Activated naive CD8-positive, alpha-beta T cell (primary cell): Measurements from ENCODE around the gene F13A1.

Experiments
- H3K27ac Mint-ChIP-seq: one replicate; pipeline ENCODE4 v1.8.0; 2021; ENCODE audit warnings: mixed read lengths
- H3K27me3 Mint-ChIP-seq: one replicate; pipeline ENCODE4 v1.8.0; 2021; ENCODE audit warnings: mixed read lengths
- H3K36me3 Mint-ChIP-seq: one replicate; pipeline ENCODE4 v1.8.0; 2021; ENCODE audit warnings: mixed read lengths
- H3K4me1 Mint-ChIP-seq: one replicate; pipeline ENCODE4 v1.8.0; 2021; ENCODE audit warnings: low read depth, mixed read lengths
- H3K4me3 Mint-ChIP-seq: one replicate; pipeline ENCODE4 v1.8.0; 2021; ENCODE audit warnings: mild to moderate bottlenecking, mixed read lengths
- H3K9me3 Mint-ChIP-seq: one replicate; pipeline ENCODE4 v1.8.0; 2021; ENCODE audit warnings: low read depth, mixed read lengths

The F13A1 gene

GRCh38 chr6:6319952-6320811 lies at the start of gene F13A1:
Gene F13A1 (minus strand): TSS chr6:6320662. CDS start chr6:6318664, 1,998 bp downstream.
- no peak within 1 kb of the TSS for H3K4me3 Mint-ChIP-seq
- peaks cover 6% of the 10 kb centered on the region for H3K4me1 Mint-ChIP-seq
- H3K9me3 Mint-ChIP-seq: no peaks in the 10 kb centered on the region
- H3K36me3 Mint-ChIP-seq: no peaks in the 10 kb centered on the region
- H3K27ac Mint-ChIP-seq: no peak within 1 kb of the TSS
- peaks cover 32% of the 10 kb centered on the region for H3K27me3 Mint-ChIP-seq

DNA sequence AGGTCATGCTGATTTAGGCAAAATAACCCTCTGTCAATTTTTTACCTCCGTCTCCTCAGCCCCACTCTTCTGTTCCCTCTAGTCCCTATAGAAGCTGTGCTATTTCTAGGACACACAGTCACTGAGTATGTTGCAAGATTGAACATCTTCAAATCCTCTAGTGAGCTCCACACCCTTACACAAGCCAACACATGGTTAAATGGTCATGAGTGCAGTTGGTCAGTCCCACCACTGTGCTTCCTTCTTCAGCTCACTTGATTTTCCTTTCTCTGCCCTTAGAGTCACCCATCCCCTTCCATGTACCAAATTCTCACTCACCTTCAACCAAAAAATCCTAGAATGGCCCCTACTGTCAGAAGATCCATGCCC lies 48.2 kb upstream of the F13A1 start:
- Mint-ChIP-seq H3K36me3 (no peaks in the 10 kb centered on the region), H3K27ac (no peak overlapping the region), H3K27me3 (no peaks in the 10 kb centered on the region), H3K4me3 (no peak overlapping the region), H3K9me3 (no peaks in the 10 kb centered on the region), H3K4me1 (no peaks in the 10 kb centered on the region)

DNA sequence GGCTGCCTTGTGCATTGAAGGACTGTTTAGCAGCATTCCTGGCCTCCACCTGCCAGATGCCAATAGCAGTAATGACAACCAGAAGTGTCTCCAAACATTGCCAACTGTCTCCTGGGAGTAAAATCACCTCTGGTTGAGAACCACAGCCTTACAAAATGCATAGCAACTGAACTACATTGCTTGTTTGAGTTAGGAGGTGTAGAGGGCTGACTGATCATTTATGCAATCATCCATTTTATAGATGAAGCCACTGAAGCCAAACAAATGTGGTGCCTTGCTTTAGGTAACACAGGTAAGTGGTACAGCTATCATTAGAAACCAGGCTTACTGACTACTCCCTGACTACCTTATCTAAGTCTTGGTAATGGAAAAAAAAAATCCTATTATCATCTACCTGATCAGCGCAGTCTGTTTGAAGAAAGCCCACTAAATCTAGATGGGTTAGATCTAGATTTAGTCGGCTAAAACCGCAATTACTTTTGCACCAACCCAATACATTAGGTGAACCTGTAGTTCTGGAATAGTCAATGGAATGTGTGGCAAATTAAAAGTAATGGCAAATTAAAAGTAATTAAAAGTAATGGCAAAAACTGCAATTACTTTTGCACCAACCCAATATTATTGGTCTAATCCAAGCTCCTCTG lies 47.7 kb upstream of the F13A1 start:
- Mint-ChIP-seq H3K4me3 (no peak overlapping the region), H3K4me1 (no peaks in the 10 kb centered on the region), H3K36me3 (no peaks in the 10 kb centered on the region), H3K27ac (no peak overlapping the region), H3K9me3 (no peaks in the 10 kb centered on the region), H3K27me3 (no peaks in the 10 kb centered on the region)

GRCh38 chr6:6366803-6367202 lies 46.3 kb upstream of the F13A1 start:
- Mint-ChIP-seq H3K27me3 (no peaks in the 10 kb centered on the region), H3K27ac (no peak overlapping the region), H3K4me3 (no peak overlapping the region), H3K36me3 (no peaks in the 10 kb centered on the region), H3K9me3 (no peaks in the 10 kb centered on the region), H3K4me1 (no peaks in the 10 kb centered on the region)

DNA sequence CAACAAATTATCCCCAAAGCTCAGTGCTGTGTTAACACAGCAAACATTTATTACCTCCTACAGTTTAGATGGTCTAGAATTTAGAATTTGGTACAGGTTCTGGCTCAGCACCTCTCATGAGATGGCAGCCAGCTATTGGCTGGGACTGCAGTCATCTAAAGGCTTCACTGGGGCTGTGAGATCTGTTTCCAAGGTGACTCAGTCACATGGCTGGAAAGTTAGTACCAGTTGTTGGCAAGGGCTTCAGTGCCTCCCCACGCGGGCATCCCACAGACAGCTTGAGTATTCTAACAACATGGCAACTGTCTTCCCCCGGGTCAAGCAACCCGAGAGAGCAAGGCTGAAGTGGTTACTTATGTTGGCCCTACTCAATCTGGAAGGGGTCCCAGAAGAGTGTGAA lies 44.8 kb upstream of the F13A1 start:
- Mint-ChIP-seq H3K4me1 (no peaks in the 10 kb centered on the region), H3K36me3 (no peaks in the 10 kb centered on the region), H3K27me3 (no peaks in the 10 kb centered on the region), H3K9me3 (no peaks in the 10 kb centered on the region), H3K4me3 (no peak overlapping the region), H3K27ac (no peak overlapping the region)

GRCh38 chr6:6362056-6362840 lies 41.8 kb upstream of the F13A1 start:
- no peak overlapping the region for H3K4me3 Mint-ChIP-seq
- H3K4me1 Mint-ChIP-seq: no peaks in the 10 kb centered on the region
- H3K27ac Mint-ChIP-seq: no peak overlapping the region
- H3K36me3 Mint-ChIP-seq: no peaks in the 10 kb centered on the region
- peaks cover 5% of the 10 kb centered on the region for H3K27me3 Mint-ChIP-seq
- H3K9me3 Mint-ChIP-seq: no peaks in the 10 kb centered on the region

- Mint-ChIP-seq H3K4me1 (no peaks in the 10 kb centered on the region), H3K9me3 (no peaks in the 10 kb centered on the region), H3K4me3 (no peak overlapping the region), H3K27ac (no peak overlapping the region), H3K27me3 (peaks cover 10% of the 10 kb centered on the region), H3K36me3 (peaks cover 2% of the 10 kb centered on the region)
Measured at GRCh38 chr6:6357530-6357929, 37.1 kb upstream of the F13A1 start.

GRCh38 chr6:6357032-6357431 lies 36.6 kb upstream of the F13A1 start:
- Mint-ChIP-seq H3K27me3 (peaks cover 10% of the 10 kb centered on the region), H3K36me3 (peaks cover 2% of the 10 kb centered on the region), H3K27ac (no peak overlapping the region), H3K4me3 (no peak overlapping the region), H3K4me1 (no peaks in the 10 kb centered on the region), H3K9me3 (no peaks in the 10 kb centered on the region)

- Mint-ChIP-seq H3K4me1 (no peaks in the 10 kb centered on the region), H3K9me3 (no peaks in the 10 kb centered on the region), H3K36me3 (peaks cover 2% of the 10 kb centered on the region), H3K4me3 (no peak overlapping the region), H3K27ac (no peak overlapping the region), H3K27me3 (peaks cover 10% of the 10 kb centered on the region)
Measured at GRCh38 chr6:6352772-6353171, 32.3 kb upstream of the F13A1 start.

- H3K4me1 Mint-ChIP-seq: no peaks in the 10 kb centered on the region
- peaks cover 2% of the 10 kb centered on the region for H3K36me3 Mint-ChIP-seq
- H3K27me3 Mint-ChIP-seq: peaks cover 12% of the 10 kb centered on the region
- H3K4me3 Mint-ChIP-seq: no peak overlapping the region
- no peak overlapping the region for H3K27ac Mint-ChIP-seq
- no peaks in the 10 kb centered on the region for H3K9me3 Mint-ChIP-seq
Measured at GRCh38 chr6:6351511-6352025, 31.1 kb upstream of the F13A1 start.

DNA sequence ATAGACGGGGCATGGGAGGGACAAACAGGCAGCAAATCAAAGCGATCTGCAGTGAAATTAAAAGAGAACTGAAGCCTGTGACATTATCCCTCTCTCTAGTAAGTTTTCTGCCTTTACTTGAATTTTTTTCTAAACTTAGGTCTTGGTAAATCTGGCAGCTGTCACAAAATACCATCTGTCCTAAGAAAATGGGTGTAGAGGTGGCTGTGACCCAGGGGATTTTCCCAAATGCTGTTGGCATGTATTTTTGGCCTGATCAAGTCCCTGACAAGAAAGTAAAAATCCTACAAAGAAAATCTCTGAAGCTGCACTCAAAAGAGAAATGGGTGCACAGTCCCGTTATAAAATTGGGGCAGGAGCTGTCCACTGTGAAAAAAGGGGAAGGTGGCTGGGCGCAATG lies 30.2 kb upstream of the F13A1 start:
- Mint-ChIP-seq H3K27ac (no peak overlapping the region), H3K4me3 (no peak overlapping the region), H3K4me1 (no peaks in the 10 kb centered on the region), H3K27me3 (peaks cover 13% of the 10 kb centered on the region), H3K36me3 (peaks cover 2% of the 10 kb centered on the region), H3K9me3 (no peaks in the 10 kb centered on the region)

- no peaks in the 10 kb centered on the region for H3K36me3 Mint-ChIP-seq
- H3K27me3 Mint-ChIP-seq: peaks cover 11% of the 10 kb centered on the region
- no peaks in the 10 kb centered on the region for H3K4me1 Mint-ChIP-seq
- no peaks in the 10 kb centered on the region for H3K9me3 Mint-ChIP-seq
- H3K27ac Mint-ChIP-seq: no peak overlapping the region
- no peak overlapping the region for H3K4me3 Mint-ChIP-seq
Measured at GRCh38 chr6:6348256-6348655, 27.8 kb upstream of the F13A1 start.

DNA sequence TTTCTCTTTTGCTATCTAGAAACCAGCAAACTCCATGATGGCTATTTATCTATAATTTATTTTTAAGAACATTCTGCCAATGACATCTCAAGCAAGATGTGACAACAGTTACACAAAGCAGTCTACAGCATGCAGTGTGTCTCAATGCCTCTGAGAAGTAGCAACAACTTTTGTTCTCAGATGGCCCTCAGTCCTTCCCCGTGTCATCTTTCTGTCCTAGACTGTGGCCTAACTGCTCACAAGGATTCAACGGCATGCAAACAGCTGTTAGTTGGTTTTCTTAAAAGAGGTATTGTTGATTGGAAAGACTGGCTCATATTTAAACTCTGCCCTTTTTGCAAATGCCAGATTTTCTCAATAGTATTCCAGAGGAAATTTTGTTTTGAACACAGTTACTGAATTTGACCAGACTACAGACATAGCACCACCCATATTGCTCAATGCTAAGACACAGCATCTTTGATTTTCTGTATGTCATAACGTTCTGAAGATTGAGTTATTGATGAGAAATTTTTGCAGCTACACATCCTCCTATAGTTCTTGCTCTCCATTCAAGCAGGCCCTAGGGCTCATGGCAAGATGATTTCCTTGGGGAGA lies 26.1 kb upstream of the F13A1 start:
- H3K4me1 Mint-ChIP-seq: no peaks in the 10 kb centered on the region
- no peak overlapping the region for H3K27ac Mint-ChIP-seq
- H3K27me3 Mint-ChIP-seq: peaks cover 10% of the 10 kb centered on the region
- no peaks in the 10 kb centered on the region for H3K36me3 Mint-ChIP-seq
- no peaks in the 10 kb centered on the region for H3K9me3 Mint-ChIP-seq
- no peak overlapping the region for H3K4me3 Mint-ChIP-seq

DNA sequence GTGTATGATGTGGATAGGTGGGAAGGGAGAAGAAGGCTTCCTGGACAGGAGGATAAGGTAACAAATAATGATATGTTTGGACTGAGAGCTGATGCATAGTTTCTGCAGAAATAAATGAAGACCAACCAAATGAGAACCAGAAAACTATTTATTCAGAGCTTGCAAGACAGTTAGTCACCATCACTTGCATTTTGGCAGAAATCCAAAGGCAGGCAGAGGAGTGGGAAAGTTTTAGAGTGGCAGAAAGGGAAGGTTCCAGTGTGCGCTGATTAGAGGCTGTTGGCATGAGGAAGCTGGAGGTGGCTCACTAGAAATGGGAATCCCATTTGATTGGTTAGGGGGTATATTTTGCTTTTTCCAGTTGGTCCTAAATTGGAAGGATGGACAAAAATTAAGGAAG lies 13.0 kb upstream of the F13A1 start:
- Mint-ChIP-seq H3K9me3 (no peaks in the 10 kb centered on the region), H3K36me3 (no peaks in the 10 kb centered on the region), H3K27ac (no peak overlapping the region), H3K4me3 (no peak overlapping the region), H3K27me3 (no peaks in the 10 kb centered on the region), H3K4me1 (peaks cover 8% of the 10 kb centered on the region)

DNA sequence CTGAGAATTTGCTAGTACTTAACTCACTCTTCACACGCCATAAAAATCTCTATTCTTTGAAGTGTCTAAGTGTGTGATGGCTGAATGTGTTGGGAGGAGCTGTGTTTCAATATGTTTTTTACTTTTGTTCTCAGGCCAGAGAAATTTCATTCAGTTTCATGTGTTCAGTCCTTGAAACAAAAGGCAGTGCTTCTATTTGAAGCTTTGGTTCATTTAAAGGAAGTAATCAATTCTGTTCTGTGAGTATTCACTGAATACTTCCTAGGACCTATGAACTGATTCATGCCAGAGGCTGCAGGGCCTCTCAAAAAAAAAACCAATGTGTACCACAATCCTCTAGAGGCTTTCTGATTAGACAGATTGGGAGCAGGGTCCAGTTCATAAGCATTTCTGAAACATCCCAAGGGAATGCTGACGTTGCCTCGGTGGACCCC lies 12.4 kb upstream of the F13A1 start:
- Mint-ChIP-seq H3K9me3 (no peaks in the 10 kb centered on the region), H3K36me3 (no peaks in the 10 kb centered on the region), H3K4me3 (no peak overlapping the region), H3K4me1 (peaks cover 8% of the 10 kb centered on the region), H3K27ac (no peak overlapping the region), H3K27me3 (no peaks in the 10 kb centered on the region)
